HCT116 (cell line): ENCODE measurements around the gene UBXN2A.

Experiments
- CTCF ChIP-seq, 3 experiments: fragments of 200-600 bp in 1 of 3; sonication (generic) in 1 of 3; IDR thresholded peaks in 2 of 3; conservative IDR thresholded peaks in 1 of 3; 2 replicates each; pipeline ENCODE4 v1.5.1; 2012 to 2017; ENCODE audit warnings: low read depth in 2 of 3, low read length in 2 of 3, antibody characterized with exemption in 1 of 3, borderline replicate concordance in 1 of 3, control low read depth in 1 of 3, mild to moderate bottlenecking in 1 of 3, mixed read lengths in 1 of 3, mixed run types in 1 of 3, moderate library complexity in 1 of 3; ENCODE audit not compliant: insufficient read depth in 1 of 3
- EGR1 ChIP-seq: IDR thresholded peaks from 2 replicates; pipeline ENCODE4 v1.6.1; 2012; ENCODE audit warnings: low read depth
- ELF1 ChIP-seq: IDR thresholded peaks from 2 replicates; pipeline ENCODE4 v1.6.1; 2012; ENCODE audit warnings: low read depth, borderline replicate concordance
- EZH2 ChIP-seq: fragments of 200-600 bp; sonication (generic); IDR thresholded peaks from 2 replicates; pipeline ENCODE4 v1.6.1; 2017; ENCODE audit warnings: antibody characterized with exemption, mixed run types
- POLR2A ChIP-seq: IDR thresholded peaks from 2 replicates; pipeline ENCODE4 v1.7.0; 2011; ENCODE audit warnings: borderline replicate concordance; ENCODE audit not compliant: insufficient read depth, insufficient read length; ENCODE audit errors: extremely low read depth
- SIN3A ChIP-seq: IDR thresholded peaks from 2 replicates; pipeline ENCODE4 v1.6.1; 2012; ENCODE audit warnings: low read depth
- YY1 ChIP-seq: IDR thresholded peaks from 2 replicates; pipeline ENCODE4 v1.6.1; 2011; ENCODE audit warnings: low read length, low read depth, moderate library complexity, mild to moderate bottlenecking; ENCODE audit not compliant: insufficient replicate concordance; ENCODE audit errors: extremely low read depth

- TF ChIP-seq EGR1 = no peak
- TF ChIP-seq CTCF (IDR thresholded peaks at IDR 0.05 in 2 of 3, conservative IDR thresholded peaks at IDR 0.05 in 1 of 3; ENCODE audit: borderline replicate concordance in 1 of 3, insufficient read depth in 1 of 3, low read depth in 2 of 3, low read length in 2 of 3) = peak; percentile 49 to 57 (median 56); a peak in 5 of 6 replicates
- TF ChIP-seq POLR2A = no peak
- no peak for TF ChIP-seq EZH2
- TF ChIP-seq SIN3A = no peak
- TF ChIP-seq YY1 = no peak
- no peak for TF ChIP-seq ELF1
Measured at GRCh38 chr2:24021122-24021998, 81.1 kb downstream of the UBXN2A start.
